WTC11 (cell line): ENCODE results near the gene KAZN.

Experiments used
- ATF3 ChIP-seq: sonication (generic); formaldehyde crosslinking; conservative IDR thresholded peaks from 2 replicates; pipeline ENCODE4 v1.8.1; 2022; ENCODE audit warnings: mild to moderate bottlenecking, missing genetic modification reagents
- CREM ChIP-seq: sonication (generic); formaldehyde crosslinking; IDR thresholded peaks from 2 replicates; pipeline ENCODE4 v1.8.1; 2022; ENCODE audit warnings: mild to moderate bottlenecking, missing genetic modification reagents, moderate library complexity
- ELF4 ChIP-seq: sonication (generic); formaldehyde crosslinking; IDR thresholded peaks from 2 replicates; pipeline ENCODE4 v1.8.1; 2022; ENCODE audit warnings: low read depth, mild to moderate bottlenecking, moderate library complexity, missing genetic modification reagents
- ESRRA ChIP-seq: sonication (generic); formaldehyde crosslinking; IDR thresholded peaks from 2 replicates; pipeline ENCODE4 v1.8.1; 2022; ENCODE audit warnings: mild to moderate bottlenecking, missing genetic modification reagents, borderline replicate concordance
- MXD4 ChIP-seq: fragments of 250-450 bp; sonication (Bioruptor Pico); IDR thresholded peaks from 2 replicates; pipeline ENCODE4 v1.8.0; 2021; ENCODE audit warnings: mild to moderate bottlenecking, moderate library complexity, borderline replicate concordance
- NR1H2 ChIP-seq: sonication (generic); formaldehyde crosslinking; IDR thresholded peaks from 2 replicates; pipeline ENCODE4 v1.9.0; 2021; ENCODE audit warnings: mild to moderate bottlenecking, moderate library complexity, missing genetic modification reagents
- NR3C1 ChIP-seq: sonication (generic); formaldehyde crosslinking; conservative IDR thresholded peaks from 2 replicates; pipeline ENCODE4 v1.8.1; 2023; ENCODE audit warnings: low read depth, mild to moderate bottlenecking, missing genetic modification reagents
- RELA ChIP-seq: sonication (generic); formaldehyde crosslinking; IDR thresholded peaks from 2 replicates; pipeline ENCODE4 v1.8.1; 2022; ENCODE audit warnings: missing genetic modification reagents, mild to moderate bottlenecking, borderline replicate concordance
- ZNF232 ChIP-seq: sonication (generic); formaldehyde crosslinking; IDR thresholded peaks from 2 replicates; pipeline ENCODE4 v1.8.0; 2022; ENCODE audit warnings: mild to moderate bottlenecking, missing genetic modification reagents
- ZNF317 ChIP-seq: sonication (generic); formaldehyde crosslinking; IDR thresholded peaks from 2 replicates; pipeline ENCODE4 v1.8.1; 2023; ENCODE audit warnings: low read depth, mild to moderate bottlenecking, moderate library complexity, missing genetic modification reagents, borderline replicate concordance
- ZNF512 ChIP-seq: sonication (generic); formaldehyde crosslinking; IDR thresholded peaks from 2 replicates; pipeline ENCODE4 v1.8.1; 2022; ENCODE audit warnings: missing genetic modification reagents, borderline replicate concordance
- TF ChIP-seq, protein P1 (sequence below): fragments of 200-600 bp; IDR thresholded peaks from 2 replicates; pipeline ENCODE4 v1.8.0; 2022; ENCODE audit warnings: antibody characterized with exemption
- TF ChIP-seq, protein P2 (sequence below): fragments of 250-450 bp; sonication (Bioruptor Pico); IDR thresholded peaks from 2 replicates; pipeline ENCODE4 v1.9.0; 2021; ENCODE audit warnings: mild to moderate bottlenecking
- TF ChIP-seq, protein P3 (sequence below): sonication (generic); formaldehyde crosslinking; IDR thresholded peaks from 2 replicates; pipeline ENCODE4 v1.8.1; 2022; ENCODE audit warnings: mild to moderate bottlenecking, moderate library complexity, missing genetic modification reagents

DNA sequence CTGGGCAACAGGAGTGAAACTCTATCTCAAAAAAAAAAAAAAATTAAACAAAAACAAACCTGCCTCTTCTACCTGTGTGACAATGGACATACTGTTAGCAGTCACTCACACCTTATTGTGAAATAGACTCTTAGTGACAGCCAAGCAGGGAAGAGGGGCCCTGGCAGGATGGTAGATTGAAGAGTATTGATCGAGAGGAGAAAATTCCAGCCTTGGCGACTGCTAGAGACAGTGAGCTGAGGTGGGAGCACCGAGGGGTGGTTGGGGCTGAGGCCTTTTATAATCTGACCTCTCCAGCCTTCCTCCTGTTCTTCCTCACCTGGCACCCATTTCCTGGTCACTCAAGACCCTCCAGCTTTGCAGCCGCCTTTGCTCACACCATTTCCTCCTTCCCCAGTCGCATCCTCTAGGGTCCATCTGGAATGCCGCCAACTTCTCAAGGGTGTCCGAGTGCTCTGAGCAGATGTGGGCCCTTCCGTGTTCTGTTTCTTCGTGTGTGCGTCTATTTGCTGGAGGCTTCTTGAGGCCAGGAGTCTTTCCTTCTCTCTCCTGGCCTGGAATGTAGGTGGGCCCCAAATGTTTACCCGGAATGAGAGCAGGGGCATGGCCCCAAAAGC lies 358.2 kb downstream of the KAZN start:
- TF ChIP-seq, protein P1, sequence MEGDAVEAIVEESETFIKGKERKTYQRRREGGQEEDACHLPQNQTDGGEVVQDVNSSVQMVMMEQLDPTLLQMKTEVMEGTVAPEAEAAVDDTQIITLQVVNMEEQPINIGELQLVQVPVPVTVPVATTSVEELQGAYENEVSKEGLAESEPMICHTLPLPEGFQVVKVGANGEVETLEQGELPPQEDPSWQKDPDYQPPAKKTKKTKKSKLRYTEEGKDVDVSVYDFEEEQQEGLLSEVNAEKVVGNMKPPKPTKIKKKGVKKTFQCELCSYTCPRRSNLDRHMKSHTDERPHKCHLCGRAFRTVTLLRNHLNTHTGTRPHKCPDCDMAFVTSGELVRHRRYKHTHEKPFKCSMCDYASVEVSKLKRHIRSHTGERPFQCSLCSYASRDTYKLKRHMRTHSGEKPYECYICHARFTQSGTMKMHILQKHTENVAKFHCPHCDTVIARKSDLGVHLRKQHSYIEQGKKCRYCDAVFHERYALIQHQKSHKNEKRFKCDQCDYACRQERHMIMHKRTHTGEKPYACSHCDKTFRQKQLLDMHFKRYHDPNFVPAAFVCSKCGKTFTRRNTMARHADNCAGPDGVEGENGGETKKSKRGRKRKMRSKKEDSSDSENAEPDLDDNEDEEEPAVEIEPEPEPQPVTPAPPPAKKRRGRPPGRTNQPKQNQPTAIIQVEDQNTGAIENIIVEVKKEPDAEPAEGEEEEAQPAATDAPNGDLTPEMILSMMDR: no peak
- TF ChIP-seq RELA (no peak), NR1H2 (CRISPR knock-in tag) (no peak), CREM (CRISPR knock-in tag) (no peak), ZNF512 (CRISPR knock-in tag) (no peak), ELF4 (CRISPR knock-in tag) (no peak), MXD4 (no peak), ZNF232 (CRISPR knock-in tag) (no peak), NR3C1 (CRISPR knock-in tag) (no peak), ESRRA (CRISPR knock-in tag) (no peak), ZNF317 (CRISPR knock-in tag) (no peak), ATF3 (CRISPR knock-in tag) (no peak)
- TF ChIP-seq, protein P2, sequence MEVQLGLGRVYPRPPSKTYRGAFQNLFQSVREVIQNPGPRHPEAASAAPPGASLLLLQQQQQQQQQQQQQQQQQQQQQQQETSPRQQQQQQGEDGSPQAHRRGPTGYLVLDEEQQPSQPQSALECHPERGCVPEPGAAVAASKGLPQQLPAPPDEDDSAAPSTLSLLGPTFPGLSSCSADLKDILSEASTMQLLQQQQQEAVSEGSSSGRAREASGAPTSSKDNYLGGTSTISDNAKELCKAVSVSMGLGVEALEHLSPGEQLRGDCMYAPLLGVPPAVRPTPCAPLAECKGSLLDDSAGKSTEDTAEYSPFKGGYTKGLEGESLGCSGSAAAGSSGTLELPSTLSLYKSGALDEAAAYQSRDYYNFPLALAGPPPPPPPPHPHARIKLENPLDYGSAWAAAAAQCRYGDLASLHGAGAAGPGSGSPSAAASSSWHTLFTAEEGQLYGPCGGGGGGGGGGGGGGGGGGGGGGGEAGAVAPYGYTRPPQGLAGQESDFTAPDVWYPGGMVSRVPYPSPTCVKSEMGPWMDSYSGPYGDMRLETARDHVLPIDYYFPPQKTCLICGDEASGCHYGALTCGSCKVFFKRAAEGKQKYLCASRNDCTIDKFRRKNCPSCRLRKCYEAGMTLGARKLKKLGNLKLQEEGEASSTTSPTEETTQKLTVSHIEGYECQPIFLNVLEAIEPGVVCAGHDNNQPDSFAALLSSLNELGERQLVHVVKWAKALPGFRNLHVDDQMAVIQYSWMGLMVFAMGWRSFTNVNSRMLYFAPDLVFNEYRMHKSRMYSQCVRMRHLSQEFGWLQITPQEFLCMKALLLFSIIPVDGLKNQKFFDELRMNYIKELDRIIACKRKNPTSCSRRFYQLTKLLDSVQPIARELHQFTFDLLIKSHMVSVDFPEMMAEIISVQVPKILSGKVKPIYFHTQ (CRISPR knock-in tag): no peak
- TF ChIP-seq, protein P3, sequence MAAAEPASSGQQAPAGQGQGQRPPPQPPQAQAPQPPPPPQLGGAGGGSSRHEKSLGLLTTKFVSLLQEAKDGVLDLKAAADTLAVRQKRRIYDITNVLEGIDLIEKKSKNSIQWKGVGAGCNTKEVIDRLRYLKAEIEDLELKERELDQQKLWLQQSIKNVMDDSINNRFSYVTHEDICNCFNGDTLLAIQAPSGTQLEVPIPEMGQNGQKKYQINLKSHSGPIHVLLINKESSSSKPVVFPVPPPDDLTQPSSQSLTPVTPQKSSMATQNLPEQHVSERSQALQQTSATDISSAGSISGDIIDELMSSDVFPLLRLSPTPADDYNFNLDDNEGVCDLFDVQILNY (CRISPR knock-in tag): no peak
